ENCODE measurements around the gene TCF4.

Gene TCF4

GRCh38 chr18:55585065-55585919 is 2.7 kb downstream of the TCF4 start:
- no peak for DNase-seq

GRCh38 chr18:55584201-55584600 is 3.8 kb downstream of the TCF4 start:
- DNase-seq: no peak

GRCh38 chr18:55582325-55582724 is 5.7 kb downstream of the TCF4 start:
- no peak for DNase-seq

- DNase-seq: no peak
Measured at GRCh38 chr18:55579501-55580270, 8.3 kb downstream of the TCF4 start.

- DNase-seq: no peak
Measured at GRCh38 chr18:55577812-55578539, 10.0 kb downstream of the TCF4 start.

- no peak for DNase-seq
Measured at GRCh38 chr18:55576001-55576400, 12.0 kb downstream of the TCF4 start.

- no peak for DNase-seq
Measured at GRCh38 chr18:55575066-55575465, 12.9 kb downstream of the TCF4 start.

GRCh38 chr18:55573386-55573785 is 14.6 kb downstream of the TCF4 start:
- no peak for DNase-seq

GRCh38 chr18:55570966-55571365 is 17.0 kb downstream of the TCF4 start:
- DNase-seq: no peak

GRCh38 chr18:55566456-55566935 is 21.5 kb downstream of the TCF4 start:
- DNase-seq: no peak

GRCh38 chr18:55559739-55560138 is 28.3 kb downstream of the TCF4 start:
- no peak for DNase-seq

GRCh38 chr18:55557211-55557610 is 30.8 kb downstream of the TCF4 start:
- no peak for DNase-seq

GRCh38 chr18:55555395-55556027 is 32.5 kb downstream of the TCF4 start:
- no peak for DNase-seq

GRCh38 chr18:55552526-55553189 is 35.3 kb downstream of the TCF4 start:
- peak; percentile 38 for DNase-seq

- DNase-seq: no peak
Measured at GRCh38 chr18:55551227-55551626, 36.8 kb downstream of the TCF4 start.

GRCh38 chr18:55550471-55550870 is 37.5 kb downstream of the TCF4 start:
- no peak for DNase-seq

- DNase-seq: no peak
Measured at GRCh38 chr18:55549474-55550104, 38.4 kb downstream of the TCF4 start.

GRCh38 chr18:55547705-55548056 is 40.3 kb downstream of the TCF4 start:
- no peak for DNase-seq

GRCh38 chr18:55546851-55547704 is 40.9 kb downstream of the TCF4 start:
- no peak for DNase-seq

- DNase-seq: no peak
Measured at GRCh38 chr18:55544014-55544413, 44.0 kb downstream of the TCF4 start.

Measured in retina (tissue), 1 donor.